Activated T-helper 1 cell treated with Interleukin-2 at 50 U/mL for 16 hours (primary cell): ENCODE data around the gene PDE10A.

Experiments used
- DNase-seq: peaks from one replicate; pipeline ENCODE4 v3.0.0-alpha.2; 2020; ENCODE audit warnings: low read depth

Gene PDE10A

GRCh38 chr6:165678429-165678828, 15.4 kb upstream of the PDE10A start:
- no peak for DNase-seq

GRCh38 chr6:165677091-165677490, 14.1 kb upstream of the PDE10A start:
- no peak for DNase-seq

DNA sequence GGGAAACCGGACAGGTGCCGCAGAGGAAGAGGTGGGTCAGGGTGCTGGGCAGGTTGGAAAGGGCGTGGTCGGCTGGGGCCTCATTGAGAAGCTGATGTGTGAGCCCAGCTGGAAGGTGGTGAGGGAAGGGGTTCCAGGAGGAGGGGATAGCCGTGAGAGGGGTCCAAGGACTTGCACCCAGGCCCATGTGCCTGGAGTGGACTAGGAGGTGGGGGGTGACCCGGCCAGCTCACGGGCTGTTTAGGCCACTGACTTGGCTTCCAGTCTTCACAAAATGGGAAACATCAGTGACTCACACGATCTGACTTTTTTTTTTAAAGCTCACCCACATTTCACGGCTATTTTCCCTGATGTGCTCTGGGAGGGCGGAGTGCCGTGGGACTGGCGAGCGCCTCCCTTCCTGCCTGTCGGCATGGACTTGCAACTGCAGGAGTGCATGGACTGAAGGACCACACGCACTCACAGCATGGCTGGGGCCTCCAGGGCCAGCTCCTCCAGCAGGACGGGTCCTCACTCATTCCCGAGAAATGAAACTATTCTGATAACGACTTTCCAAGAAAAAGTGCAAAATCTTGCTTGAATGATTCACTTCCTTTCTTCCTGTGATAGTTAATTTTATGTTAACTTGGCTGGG, 13.5 kb upstream of the PDE10A start:
- no peak for DNase-seq

GRCh38 chr6:165675120-165675519, 12.1 kb upstream of the PDE10A start:
- no peak for DNase-seq

- DNase-seq = no peak
Measured at GRCh38 chr6:165674155-165675029, 11.4 kb upstream of the PDE10A start.

GRCh38 chr6:165671222-165671768, 8.3 kb upstream of the PDE10A start:
- no peak for DNase-seq

DNA sequence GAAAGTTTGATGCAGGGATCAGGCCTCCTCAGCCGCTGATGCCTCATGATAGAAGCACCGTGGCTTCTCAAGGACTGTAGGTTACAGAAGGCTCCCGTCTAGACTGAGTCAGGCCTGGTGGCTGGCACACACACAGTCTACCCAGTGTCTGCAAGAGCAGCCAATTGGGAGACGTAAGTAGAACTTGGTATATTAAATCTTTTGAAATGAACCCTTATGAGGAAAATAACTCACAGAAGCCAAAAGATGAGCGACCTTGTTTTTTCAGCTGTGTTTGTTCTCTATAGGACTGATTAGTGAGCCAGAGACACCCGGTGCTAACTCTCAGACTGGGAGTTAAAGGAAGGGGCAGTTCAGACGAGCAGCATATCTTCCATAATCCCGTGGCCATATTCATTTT, 5.9 kb upstream of the PDE10A start:
- no peak for DNase-seq

- no peak for DNase-seq
Measured at GRCh38 chr6:165665384-165665672, 2.3 kb upstream of the PDE10A start.

GRCh38 chr6:165664559-165665383, 1.7 kb upstream of the PDE10A start:
- DNase-seq = no peak

GRCh38 chr6:165663736-165664558, 906 bp upstream of the PDE10A start:
- DNase-seq = no peak

DNA sequence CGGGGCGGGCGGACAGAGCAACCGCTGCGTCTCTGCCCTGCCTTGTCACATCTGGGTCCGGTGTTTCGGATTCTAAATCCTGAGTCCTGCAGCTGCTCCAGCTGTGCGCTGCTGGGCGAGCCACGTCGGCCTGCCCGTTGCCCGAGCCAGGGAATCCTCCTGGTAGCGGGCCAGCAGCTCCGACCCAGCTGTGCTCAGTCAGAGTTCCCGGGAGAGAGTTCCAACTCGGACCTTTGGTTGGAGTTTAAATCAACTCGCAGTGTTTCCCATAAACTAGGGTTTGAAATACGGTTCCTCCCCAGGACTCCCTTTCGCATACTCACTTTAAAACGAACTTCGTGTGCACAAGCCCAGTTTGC, 315 bp upstream of the PDE10A start:
- DNase-seq = no peak

DNA sequence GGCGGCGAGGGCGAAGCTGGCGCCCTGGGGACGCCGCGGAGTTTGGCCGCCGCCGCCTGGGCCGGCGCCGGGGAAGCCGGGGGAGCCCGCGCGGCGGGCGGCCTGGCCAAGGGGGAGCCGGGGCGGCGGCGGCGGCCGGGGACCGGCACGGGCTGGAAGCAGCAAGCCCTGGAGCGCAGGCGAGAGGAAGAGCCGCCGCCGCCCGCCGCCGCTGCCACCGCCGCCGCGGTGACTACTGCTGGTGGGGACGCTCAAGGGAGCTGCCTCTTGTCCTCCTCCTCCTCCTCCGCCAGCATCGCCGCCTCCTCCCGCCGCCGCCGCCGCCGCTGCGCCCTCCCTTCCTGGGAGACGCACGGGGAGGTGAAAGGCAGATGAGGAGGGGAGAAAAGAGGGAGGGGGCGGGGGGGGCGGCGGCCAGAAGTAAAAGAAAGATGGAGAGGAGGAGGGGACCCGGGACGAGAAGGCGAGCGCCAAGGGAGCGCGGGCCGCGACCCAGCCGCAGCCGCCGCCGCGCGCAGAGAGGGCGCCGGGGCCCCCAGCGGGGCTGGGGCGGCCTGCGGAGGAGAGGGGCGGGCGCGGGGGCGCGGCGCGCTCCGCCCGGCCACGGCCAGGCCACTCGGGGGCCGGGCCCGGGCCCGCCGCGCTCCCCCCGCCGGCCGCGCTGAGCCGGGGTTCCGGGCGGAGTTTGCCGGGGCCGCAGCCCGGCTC, 846 bp downstream of the PDE10A start:
- DNase-seq = no peak

- no peak for DNase-seq
Measured at GRCh38 chr6:165661664-165662025, 1.4 kb downstream of the PDE10A start.

GRCh38 chr6:165660857-165661663, 2.0 kb downstream of the PDE10A start:
- DNase-seq = no peak

GRCh38 chr6:165659945-165660856, 2.8 kb downstream of the PDE10A start:
- no peak for DNase-seq

- DNase-seq = no peak
Measured at GRCh38 chr6:165658395-165659058, 4.5 kb downstream of the PDE10A start.

DNA sequence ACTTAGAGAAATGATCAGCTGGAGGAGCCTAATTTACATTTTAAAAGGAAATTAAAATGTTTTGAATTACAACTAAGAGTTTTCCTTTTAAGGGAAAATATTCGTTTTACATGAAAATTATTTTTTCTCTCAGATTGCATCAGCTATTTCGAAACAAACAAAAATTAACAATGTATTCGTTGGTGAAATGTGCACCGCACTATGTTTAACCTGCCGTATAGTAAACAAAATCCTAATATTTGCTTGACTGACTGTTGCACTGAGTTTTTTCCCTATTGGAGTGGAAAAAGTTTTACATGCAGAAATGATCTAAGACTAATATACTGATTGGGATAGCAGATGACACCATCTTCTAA, 5.7 kb downstream of the PDE10A start:
- DNase-seq = no peak

GRCh38 chr6:165656581-165657324, 6.3 kb downstream of the PDE10A start:
- no peak for DNase-seq
